GM21390 (cell line): ENCODE data around the gene PTPRH.
"Not testable (repeated sequence)": the region's sequence is repeated elsewhere in the genome, so short reads cannot be mapped to it uniquely, and the experiment has no call there.

Source experiments
- ATAC-seq: cut with Tn5 transposase; IDR thresholded peaks from one replicate; pipeline ENCODE4 v1.9.1; 2021; ENCODE audit not compliant: unreplicated experiment

Gene PTPRH

GRCh38 chr19:55193481-55193880 lies 15.8 kb downstream of the PTPRH start:
- ATAC-seq = no peak

- no peak for ATAC-seq
Observed at GRCh38 chr19:55189403-55189835, 19.9 kb downstream of the PTPRH start.

- ATAC-seq = no peak
Observed at GRCh38 chr19:55188625-55189024, 20.7 kb downstream of the PTPRH start.

- no peak for ATAC-seq
Observed at GRCh38 chr19:55186080-55186479, 23.2 kb downstream of the PTPRH start.

- no peak for ATAC-seq
Observed at GRCh38 chr19:55181740-55182139, 27.6 kb downstream of the PTPRH start.

- no peak for ATAC-seq
Observed at GRCh38 chr19:55179606-55180484, 29.5 kb downstream of the PTPRH start, which contains the start of gene SYT5. Gene SYT5, minus strand, starts transcription at chr19:55180289. Its CDS starts 1,248 bp downstream, at chr19:55179041.

- ATAC-seq = peak; percentile 61
Observed at GRCh38 chr19:55178781-55179599, 30.3 kb downstream of the PTPRH start.

GRCh38 chr19:55176076-55176475 lies 33.2 kb downstream of the PTPRH start:
- ATAC-seq = no peak

- ATAC-seq = no peak
Observed at GRCh38 chr19:55175117-55175867, 34.0 kb downstream of the PTPRH start.

GRCh38 chr19:55174425-55175116 lies 34.7 kb downstream of the PTPRH start:
- no peak for ATAC-seq

- no peak for ATAC-seq
Observed at GRCh38 chr19:55173714-55174409, 35.4 kb downstream of the PTPRH start.

GRCh38 chr19:55173186-55173713 lies 36.1 kb downstream of the PTPRH start:
- ATAC-seq = no peak

- ATAC-seq = no peak
Observed at GRCh38 chr19:55172741-55173140, 36.6 kb downstream of the PTPRH start.

- not testable (repeated sequence) for ATAC-seq
Observed at GRCh38 chr19:55172318-55172717, 37.0 kb downstream of the PTPRH start.

GRCh38 chr19:55171440-55171839 lies 37.9 kb downstream of the PTPRH start:
- no peak for ATAC-seq

- ATAC-seq = no peak
Observed at GRCh38 chr19:55169136-55169535, 40.2 kb downstream of the PTPRH start.

- peak; percentile 83 for ATAC-seq
Observed at GRCh38 chr19:55166530-55167268, 42.6 kb downstream of the PTPRH start, which contains the start of gene DNAAF3. Gene DNAAF3, minus strand, starts transcription at chr19:55166613. Its CDS starts 200 bp downstream, at chr19:55166413.

- no peak for ATAC-seq
Observed at GRCh38 chr19:55165952-55166529, 43.3 kb downstream of the PTPRH start.
